ENCODE measurements around the gene ITGA5.

- no peak for TF ChIP-seq CTCF (IDR thresholded peaks at IDR 0.05; ENCODE audit: low read depth, low read length, poor library complexity, severe bottlenecking)
- no peak for TF ChIP-seq EZH2phosphoT487 (IDR thresholded peaks at IDR 0.05; ENCODE audit: borderline replicate concordance, low read length)
Measured at GRCh38 chr12:54401119-54401518, 17.9 kb downstream of the ITGA5 start.
